ENCODE measurements around the gene C6orf47. TPM values are rescaled to one million over a fixed set of nuclear protein-coding genes. Genes with fewer than 3 reads are reported as not detected.

The C6orf47 gene
- total and polyA plus RNA-seq, 9 donors = 13.7 to 18.9 (median 14.8) TPM

GRCh38 chr6:31661262-31662123 lies 915 bp upstream of the C6orf47 start:
- Histone ChIP-seq H3K36me3 (ENCODE audit: control insufficient read depth, insufficient read depth, low read length) (peaks cover 42% of the 10 kb centered on the region), H3K4me1 (ENCODE audit: control insufficient read depth, insufficient read depth, low read length) (peaks cover 41% of the 10 kb centered on the region), H3K9me3 (replicated peaks; ENCODE audit: control insufficient read depth, low read depth, low read length) (no peaks in the 10 kb centered on the region), H3K27me3 (ENCODE audit: control insufficient read depth, insufficient read depth, low read length) (no peaks in the 10 kb centered on the region), H3K27ac (ENCODE audit: low read length) (peak overlapping the region; percentile 71), H3K4me3 (ENCODE audit: low read length) (peak overlapping the region; percentile 72)
- DNase-seq = no peak
- WGBS (ENCODE audit: insufficient coverage) = 74% methylated on average over 4 of the region's 12 CpGs

GRCh38 chr6:31659649-31660380 lies 763 bp downstream of the C6orf47 start:
- Histone ChIP-seq H3K27me3 (ENCODE audit: control insufficient read depth, insufficient read depth, low read length) (no peaks in the 10 kb centered on the region), H3K27ac (ENCODE audit: low read length) (peak overlapping the region; percentile 90), H3K4me3 (ENCODE audit: low read length) (peak overlapping the region; percentile 72), H3K36me3 (ENCODE audit: control insufficient read depth, insufficient read depth, low read length) (peaks cover 46% of the 10 kb centered on the region), H3K9me3 (replicated peaks; ENCODE audit: control insufficient read depth, low read depth, low read length) (no peaks in the 10 kb centered on the region), H3K4me1 (ENCODE audit: control insufficient read depth, insufficient read depth, low read length) (peaks cover 39% of the 10 kb centered on the region)
- DNase-seq = peak; percentile 46
- 36% methylated on average over 12 of the region's 13 CpGs for WGBS (ENCODE audit: insufficient coverage)

GRCh38 chr6:31658983-31659648 lies 1.5 kb downstream of the C6orf47 start:
- Histone ChIP-seq H3K4me3 (ENCODE audit: low read length) (peak overlapping the region; percentile 72), H3K27me3 (ENCODE audit: control insufficient read depth, insufficient read depth, low read length) (no peaks in the 10 kb centered on the region), H3K36me3 (ENCODE audit: control insufficient read depth, insufficient read depth, low read length) (peaks cover 45% of the 10 kb centered on the region), H3K4me1 (ENCODE audit: control insufficient read depth, insufficient read depth, low read length) (peaks cover 35% of the 10 kb centered on the region), H3K9me3 (replicated peaks; ENCODE audit: control insufficient read depth, low read depth, low read length) (no peaks in the 10 kb centered on the region), H3K27ac (ENCODE audit: low read length) (peak overlapping the region; percentile 90)
- no peak for DNase-seq
- WGBS (ENCODE audit: insufficient coverage) = 80% methylated on average over 10 of the region's 13 CpGs

DNA sequence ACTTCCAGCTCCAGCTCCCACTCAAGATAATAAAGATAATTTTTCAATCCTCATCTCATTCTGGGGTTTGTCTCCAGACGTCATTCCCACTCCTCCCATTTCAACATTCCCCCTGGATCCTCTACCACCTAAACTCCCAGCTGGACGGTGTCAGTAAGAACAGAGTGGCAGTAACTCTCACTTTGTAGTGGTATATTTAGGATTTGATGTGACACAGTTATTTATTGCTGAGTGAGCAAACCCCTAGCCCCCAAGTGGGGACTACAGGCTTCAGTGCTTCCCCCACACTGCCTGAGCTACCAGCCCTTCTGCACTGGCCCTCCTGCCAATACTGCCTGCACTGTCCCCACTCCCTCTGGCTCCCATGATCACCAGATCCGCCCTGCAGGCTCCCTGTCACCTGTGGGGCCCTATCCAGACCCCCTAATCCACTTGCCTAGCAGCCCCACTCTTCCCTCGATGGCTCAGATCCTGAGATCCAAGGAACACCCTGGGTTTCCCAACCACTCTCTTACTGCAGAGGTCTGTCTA lies 2.4 kb downstream of the C6orf47 start:
- Histone ChIP-seq H3K4me3 (ENCODE audit: low read length) (no peak overlapping the region), H3K27ac (ENCODE audit: low read length) (no peak overlapping the region), H3K4me1 (ENCODE audit: control insufficient read depth, insufficient read depth, low read length) (peaks cover 34% of the 10 kb centered on the region), H3K9me3 (replicated peaks; ENCODE audit: control insufficient read depth, low read depth, low read length) (no peaks in the 10 kb centered on the region), H3K36me3 (ENCODE audit: control insufficient read depth, insufficient read depth, low read length) (peaks cover 38% of the 10 kb centered on the region), H3K27me3 (ENCODE audit: control insufficient read depth, insufficient read depth, low read length) (no peaks in the 10 kb centered on the region)
- WGBS (ENCODE audit: insufficient coverage) = 84% methylated on average over 2 of the region's 4 CpGs
- DNase-seq = no peak

DNA sequence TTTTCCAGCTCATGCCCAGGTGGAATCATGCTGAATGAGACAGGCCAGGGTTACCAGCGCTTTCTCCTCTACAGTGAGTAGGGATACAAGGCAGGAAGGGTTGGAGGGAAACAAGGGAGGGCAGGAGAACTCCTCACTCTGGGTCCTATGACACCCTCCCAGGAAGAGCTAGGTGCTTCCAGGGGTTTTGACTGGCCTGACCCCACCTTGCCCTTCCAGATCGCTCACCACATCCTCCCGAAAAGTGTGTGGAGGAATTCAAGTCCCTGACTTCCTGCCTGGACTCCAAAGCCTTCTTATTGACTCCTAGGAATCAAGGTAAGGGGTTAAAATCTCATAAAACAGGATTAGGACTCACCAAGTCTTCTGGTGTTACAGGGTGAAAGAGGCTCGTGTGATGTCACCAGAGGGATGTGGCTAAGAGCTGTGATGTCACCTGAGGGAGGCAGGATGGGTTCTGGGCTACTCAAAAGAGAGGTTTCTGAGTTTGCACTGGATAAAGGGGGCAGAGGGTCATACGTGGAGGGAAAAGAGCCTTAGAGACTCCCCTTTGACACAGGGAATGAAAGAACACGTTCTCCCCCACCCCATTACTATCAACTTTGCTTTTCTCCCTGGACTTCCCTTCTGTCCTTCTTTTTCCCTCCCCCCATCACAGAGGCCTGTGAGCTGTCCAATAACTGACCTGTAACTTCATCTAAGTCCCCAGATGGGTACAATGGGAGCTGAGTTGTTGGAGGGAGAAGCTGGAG lies 3.0 kb downstream of the C6orf47 start:
- no peak overlapping the region for H3K4me3 ChIP-seq (ENCODE audit: low read length)
- no peak for DNase-seq
- H3K4me1 ChIP-seq (ENCODE audit: control insufficient read depth, insufficient read depth, low read length) = peaks cover 34% of the 10 kb centered on the region
- no peaks in the 10 kb centered on the region for H3K9me3 ChIP-seq (replicated peaks; ENCODE audit: control insufficient read depth, low read depth, low read length)
- no peak overlapping the region for H3K27ac ChIP-seq (ENCODE audit: low read length)
- 68% methylated on average over 2 of the region's 6 CpGs for WGBS (ENCODE audit: insufficient coverage)
- H3K27me3 ChIP-seq (ENCODE audit: control insufficient read depth, insufficient read depth, low read length) = no peaks in the 10 kb centered on the region
- peaks cover 31% of the 10 kb centered on the region for H3K36me3 ChIP-seq (ENCODE audit: control insufficient read depth, insufficient read depth, low read length)

GRCh38 chr6:31655349-31656237 lies 5.0 kb downstream of the C6orf47 start, which contains the start of gene APOM:
TSS of gene APOM (plus strand) at chr6:31655894. CDS start at chr6:31655967, 73 bp downstream.
- no peak within 1 kb of the TSS for H3K4me3 ChIP-seq (ENCODE audit: low read length)
- DNase-seq = no peak
- H3K9me3 ChIP-seq (replicated peaks; ENCODE audit: control insufficient read depth, low read depth, low read length) = no peaks in the 10 kb centered on the region
- peaks cover 25% of the 10 kb centered on the region for H3K36me3 ChIP-seq (ENCODE audit: control insufficient read depth, insufficient read depth, low read length)
- 88% methylated on average over 7 of the region's 8 CpGs for WGBS (ENCODE audit: insufficient coverage)
- no peak within 1 kb of the TSS for H3K27ac ChIP-seq (ENCODE audit: low read length)
- H3K4me1 ChIP-seq (ENCODE audit: control insufficient read depth, insufficient read depth, low read length) = peaks cover 37% of the 10 kb centered on the region
- H3K27me3 ChIP-seq (ENCODE audit: control insufficient read depth, insufficient read depth, low read length) = no peaks in the 10 kb centered on the region

DNA sequence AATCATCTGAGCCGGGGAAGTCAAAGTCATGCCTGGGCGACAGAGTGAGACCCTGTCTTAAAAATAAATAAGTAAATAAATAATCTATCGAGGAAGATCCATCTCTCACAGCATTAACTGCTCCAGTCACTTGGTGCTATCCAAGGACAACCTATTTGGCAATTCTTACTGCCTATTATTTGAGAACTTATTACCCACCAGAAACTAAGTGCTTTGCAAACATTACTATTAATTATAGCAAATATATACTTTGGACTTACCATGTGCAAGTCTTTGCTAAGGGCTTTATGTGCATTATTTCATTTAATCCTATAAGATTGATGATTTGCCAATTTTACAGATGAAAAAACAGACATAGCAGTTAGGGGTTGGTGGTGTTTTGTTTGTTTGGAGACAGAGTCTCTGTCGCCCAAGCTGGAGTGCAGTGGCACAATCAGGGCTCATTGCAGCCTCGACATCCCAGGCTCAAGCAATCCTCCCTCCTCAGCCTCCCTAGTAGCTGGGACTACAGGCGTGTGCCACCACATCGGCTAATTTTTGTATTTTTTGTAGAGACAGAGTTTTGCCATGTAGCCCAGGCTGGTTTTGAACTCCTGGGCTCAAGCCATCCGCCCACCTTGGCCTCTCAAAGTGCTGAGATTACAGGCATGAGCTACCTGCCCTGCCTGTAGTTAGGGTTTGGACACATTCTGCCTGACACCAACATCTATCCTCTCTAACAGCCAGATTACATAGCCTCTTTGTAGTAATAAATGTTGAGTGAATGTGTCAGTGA lies 5.8 kb downstream of the C6orf47 start:
- no peak overlapping the region for H3K27ac ChIP-seq (ENCODE audit: low read length)
- no peaks in the 10 kb centered on the region for H3K27me3 ChIP-seq (ENCODE audit: control insufficient read depth, insufficient read depth, low read length)
- peaks cover 28% of the 10 kb centered on the region for H3K36me3 ChIP-seq (ENCODE audit: control insufficient read depth, insufficient read depth, low read length)
- 100% methylated on average over 1 of the region's 8 CpGs for WGBS (ENCODE audit: insufficient coverage)
- H3K4me3 ChIP-seq (ENCODE audit: low read length) = no peak overlapping the region
- peaks cover 33% of the 10 kb centered on the region for H3K4me1 ChIP-seq (ENCODE audit: control insufficient read depth, insufficient read depth, low read length)
- H3K9me3 ChIP-seq (replicated peaks; ENCODE audit: control insufficient read depth, low read depth, low read length) = no peaks in the 10 kb centered on the region
- no peak for DNase-seq

DNA sequence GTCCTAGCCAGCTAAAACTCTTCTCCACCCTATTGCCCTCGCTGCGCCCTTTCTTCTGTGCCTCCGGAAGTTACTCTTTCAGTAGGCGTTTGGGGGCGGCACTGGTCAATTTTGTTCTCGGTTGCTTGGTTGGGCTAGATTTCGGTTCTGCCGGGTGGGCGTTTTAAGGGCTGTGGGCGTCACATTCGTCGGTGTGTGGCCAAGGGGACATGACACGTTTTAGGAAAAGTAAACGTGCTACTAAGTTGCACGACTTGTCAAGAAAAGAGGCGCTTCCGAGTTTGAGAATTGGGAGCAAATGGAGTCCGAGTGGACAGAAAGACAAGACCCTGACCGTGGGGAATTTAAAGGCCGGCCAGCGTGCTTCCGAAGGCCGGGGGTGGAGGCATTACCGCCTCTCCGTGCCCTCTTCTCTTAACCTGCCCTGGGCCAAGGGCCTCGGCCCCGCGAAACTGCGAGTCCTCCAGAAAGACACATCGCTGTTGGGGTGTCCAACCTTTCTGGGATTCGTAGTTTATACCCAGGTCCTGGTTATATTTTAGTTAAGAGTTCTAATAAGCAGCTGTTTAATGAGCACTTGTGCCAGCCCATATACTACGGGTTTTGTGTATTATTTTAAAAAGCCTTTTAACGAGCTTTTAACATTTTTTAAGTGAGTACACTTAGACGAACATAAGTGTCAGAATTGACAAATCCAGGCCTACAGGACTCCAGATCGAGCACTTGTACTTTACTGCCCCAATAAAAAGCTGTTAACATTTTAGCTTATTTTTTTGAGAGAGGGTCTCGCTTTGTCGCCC lies 7.5 kb downstream of the C6orf47 start:
- H3K36me3 ChIP-seq (ENCODE audit: control insufficient read depth, insufficient read depth, low read length) = peaks cover 41% of the 10 kb centered on the region
- 0% methylated on average over 23 of the region's 37 CpGs for WGBS (ENCODE audit: insufficient coverage)
- H3K4me3 ChIP-seq (ENCODE audit: low read length) = peak overlapping the region; percentile 94
- H3K27me3 ChIP-seq (ENCODE audit: control insufficient read depth, insufficient read depth, low read length) = no peaks in the 10 kb centered on the region
- H3K9me3 ChIP-seq (replicated peaks; ENCODE audit: control insufficient read depth, low read depth, low read length) = no peaks in the 10 kb centered on the region
- peaks cover 18% of the 10 kb centered on the region for H3K4me1 ChIP-seq (ENCODE audit: control insufficient read depth, insufficient read depth, low read length)
- DNase-seq = peak; percentile 98
- peak overlapping the region; percentile 100 for H3K27ac ChIP-seq (ENCODE audit: low read length)
